C4-2B (cell line): Measurements from ENCODE around the gene MPV17L.
A peak's percentile ranks its signal among the peaks of the same experiment; 100 is the strongest.
"Not testable (repeated sequence)": the region's sequence is repeated elsewhere in the genome, so short reads cannot be mapped to it uniquely, and the experiment has no call there.

ENCODE experiments used
- H3K27ac ChIP-seq: fragments of 450-650 bp; 2 replicates; pipeline ENCODE4 v1.5.1; 2017
- CTCF ChIP-seq: fragments of 450-650 bp; conservative IDR thresholded peaks from 2 replicates; pipeline ENCODE4 v1.5.1; 2017; ENCODE audit warnings: mild to moderate bottlenecking
- ZFX ChIP-seq: fragments of 450-650 bp; IDR thresholded peaks from 2 replicates; pipeline ENCODE4 v1.6.1; 2017

The MPV17L gene

GRCh38 chr16:15399317-15399716 lies 3.8 kb downstream of the MPV17L start:
- TF ChIP-seq CTCF (no peak), ZFX (no peak)
- H3K27ac ChIP-seq: no peak overlapping the region

GRCh38 chr16:15400314-15400713 lies 4.8 kb downstream of the MPV17L start:
- H3K27ac ChIP-seq: not testable (repeated sequence)

GRCh38 chr16:15401972-15402371 lies 6.4 kb downstream of the MPV17L start:
- no peak overlapping the region for H3K27ac ChIP-seq
- TF ChIP-seq CTCF: no peak
- TF ChIP-seq ZFX: no peak

GRCh38 chr16:15403392-15403995 lies 7.9 kb downstream of the MPV17L start:
- no peak for TF ChIP-seq ZFX
- no peak for TF ChIP-seq CTCF
- no peak overlapping the region for H3K27ac ChIP-seq

- not testable (repeated sequence) for H3K27ac ChIP-seq
These were observed 8.5 kb downstream of the MPV17L start for GRCh38 chr16:15404091-15404490.

GRCh38 chr16:15404792-15405191 lies 9.2 kb downstream of the MPV17L start:
- 0 out of 2 replicates have a peak overlapping the region, but pooled peaks have one; percentile 10 for H3K27ac ChIP-seq
- TF ChIP-seq ZFX (no peak), CTCF (no peak)

- not testable (repeated sequence) for H3K27ac ChIP-seq
These were observed 12.2 kb downstream of the MPV17L start for GRCh38 chr16:15407756-15408155.

GRCh38 chr16:15409476-15409875 lies 13.9 kb downstream of the MPV17L start:
- not testable (repeated sequence) for H3K27ac ChIP-seq

GRCh38 chr16:15415511-15415985 lies 20.0 kb downstream of the MPV17L start:
- H3K27ac ChIP-seq: no peak overlapping the region
- TF ChIP-seq ZFX (no peak), CTCF (no peak)

GRCh38 chr16:15417197-15417596 lies 21.6 kb downstream of the MPV17L start:
- TF ChIP-seq CTCF: no peak
- no peak for TF ChIP-seq ZFX

More at GRCh38 chr16:15417197-15417596, 21.6 kb downstream of the MPV17L start:
- no peak overlapping the region for H3K27ac ChIP-seq
